ENCODE data around the gene TRPV4. TPM values are rescaled to one million over a fixed set of nuclear protein-coding genes. Genes with fewer than 3 reads are reported as not detected.

The TRPV4 gene
- total and polyA plus RNA-seq, 9 of the 15 experiments (the other 6 are each of a cell fraction or from before 2014, with no cell fraction given), result 0.13 TPM; not detected in 8

GRCh38 chr12:109775172-109775881 is 57.9 kb downstream of the TRPV4 start (continued):
- TF ChIP-seq ADNP (tag; IDR thresholded peaks at IDR 0.05) (0 out of 2 replicates have a peak, but pooled peaks have one; percentile 46), FOXK1 (CRISPR knock-in tag; IDR thresholded peaks at IDR 0.05; ENCODE audit: borderline replicate concordance) (no peak), KDM1A (IDR thresholded peaks at IDR 0.05) (peak; percentile 7 to 49; a peak in 2 of 4 replicates), YY1 (IDR thresholded peaks at IDR 0.05; ENCODE audit: borderline replicate concordance in 1 of 3, control insufficient read depth in 1 of 3, extremely low read depth in 1 of 3, insufficient read depth in 3 of 3, insufficient read length in 1 of 3, insufficient replicate concordance in 2 of 3, low read depth in 1 of 3, low read length in 2 of 3) (peak in 1 of 3 experiments; percentile 9), CTCF (IDR thresholded peaks at IDR 0.05 in 2 of 3, conservative IDR thresholded peaks at IDR 0.05 in 1 of 3; ENCODE audit: insufficient read depth in 2 of 3, low read depth in 1 of 3, low read length in 3 of 3) (peak; percentile 94 to 95 (median 94)), ZNF175 (CRISPR knock-in tag; IDR thresholded peaks at IDR 0.05; ENCODE audit: low read depth) (no peak), REST (IDR thresholded peaks at IDR 0.05; ENCODE audit: borderline replicate concordance) (peak; percentile 74; the same call in 1 of the 2 replicates), REST (CRISPR knock-in tag; IDR thresholded peaks at IDR 0.05; ENCODE audit: low read depth) (no peak), ZBTB12 (CRISPR knock-in tag; IDR thresholded peaks at IDR 0.05) (no peak), FOXJ2 (tag; IDR thresholded peaks at IDR 0.05) (no peak), ZNF507 (tag; conservative IDR thresholded peaks at IDR 0.05) (no peak), SAFB (IDR thresholded peaks at IDR 0.05; ENCODE audit: borderline replicate concordance, low read depth, low read length) (no peak), STAG1 (CRISPR knock-in tag; IDR thresholded peaks at IDR 0.05; ENCODE audit: borderline replicate concordance) (peak; percentile 94), ZNF668 (CRISPR knock-in tag; IDR thresholded peaks at IDR 0.05) (no peak), SNIP1 (IDR thresholded peaks at IDR 0.05; ENCODE audit: low read depth) (no peak), KLF16 (IDR thresholded peaks at IDR 0.05) (0 out of 2 replicates have a peak, but pooled peaks have one; percentile 32)
